LNCaP clone FGC (cell line): ENCODE results near the gene CTCFL.

Experiments
- DNase-seq: peaks from one replicate; pipeline ENCODE4 v3.0.0-alpha.2; 2011; ENCODE audit warnings: low read depth
- H3K4me3 ChIP-seq: 2 replicates; pipeline ENCODE4 v1.5.1; 2011; ENCODE audit warnings: mild to moderate bottlenecking, low read depth, low read length, control low read depth
- TF ChIP-seq, protein P1 (sequence below): IDR thresholded peaks from 2 replicates; pipeline ENCODE4 v1.5.1; 2012; ENCODE audit warnings: mild to moderate bottlenecking; ENCODE audit not compliant: control insufficient read depth, insufficient read depth; ENCODE audit errors: extremely low read depth

CTCFL gene

DNA sequence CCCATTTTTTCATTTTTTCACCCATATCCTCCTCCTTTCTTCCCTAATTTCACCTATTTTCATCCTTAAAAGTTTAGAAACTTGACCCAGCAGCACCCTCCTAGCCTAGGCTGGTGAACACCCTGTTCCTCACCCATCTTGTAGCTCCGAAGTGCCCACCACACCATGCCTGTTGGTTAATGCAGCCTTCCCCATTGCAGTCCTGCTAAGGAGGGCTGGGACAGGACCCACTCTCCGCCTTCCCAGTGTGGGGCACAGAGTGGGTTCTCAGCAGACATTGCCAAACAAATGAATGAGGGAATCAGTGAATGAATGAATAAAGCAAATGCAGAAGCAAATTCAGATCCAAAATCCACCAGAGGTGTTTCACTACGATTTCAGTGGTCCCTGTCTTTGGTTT lies 45.7 kb downstream of the CTCFL start:
- no peak overlapping the region for H3K4me3 ChIP-seq
- no peak for DNase-seq
- TF ChIP-seq, protein P1, sequence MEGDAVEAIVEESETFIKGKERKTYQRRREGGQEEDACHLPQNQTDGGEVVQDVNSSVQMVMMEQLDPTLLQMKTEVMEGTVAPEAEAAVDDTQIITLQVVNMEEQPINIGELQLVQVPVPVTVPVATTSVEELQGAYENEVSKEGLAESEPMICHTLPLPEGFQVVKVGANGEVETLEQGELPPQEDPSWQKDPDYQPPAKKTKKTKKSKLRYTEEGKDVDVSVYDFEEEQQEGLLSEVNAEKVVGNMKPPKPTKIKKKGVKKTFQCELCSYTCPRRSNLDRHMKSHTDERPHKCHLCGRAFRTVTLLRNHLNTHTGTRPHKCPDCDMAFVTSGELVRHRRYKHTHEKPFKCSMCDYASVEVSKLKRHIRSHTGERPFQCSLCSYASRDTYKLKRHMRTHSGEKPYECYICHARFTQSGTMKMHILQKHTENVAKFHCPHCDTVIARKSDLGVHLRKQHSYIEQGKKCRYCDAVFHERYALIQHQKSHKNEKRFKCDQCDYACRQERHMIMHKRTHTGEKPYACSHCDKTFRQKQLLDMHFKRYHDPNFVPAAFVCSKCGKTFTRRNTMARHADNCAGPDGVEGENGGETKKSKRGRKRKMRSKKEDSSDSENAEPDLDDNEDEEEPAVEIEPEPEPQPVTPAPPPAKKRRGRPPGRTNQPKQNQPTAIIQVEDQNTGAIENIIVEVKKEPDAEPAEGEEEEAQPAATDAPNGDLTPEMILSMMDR: no peak

DNA sequence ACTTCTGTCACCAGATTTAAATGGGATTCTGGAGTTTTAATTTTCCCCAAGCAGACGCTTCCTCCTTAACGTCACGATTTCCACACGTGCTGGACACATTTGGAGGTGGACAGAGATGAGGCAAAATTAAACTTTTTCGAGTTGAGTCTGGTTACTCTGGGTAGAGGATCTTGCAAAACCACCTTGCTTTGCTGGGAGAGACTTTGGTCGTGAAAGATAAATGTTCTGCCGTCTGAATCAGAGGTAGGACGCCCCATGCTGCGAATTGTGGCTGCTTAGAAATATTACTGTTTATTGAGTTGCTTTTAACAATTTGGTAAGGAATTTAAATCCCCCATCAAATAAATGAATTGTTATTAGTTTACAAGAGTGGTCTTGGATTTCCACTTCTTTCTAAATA lies 46.8 kb downstream of the CTCFL start:
- DNase-seq: no peak
- H3K4me3 ChIP-seq: no peak overlapping the region
- TF ChIP-seq, protein P1: no peak

DNA sequence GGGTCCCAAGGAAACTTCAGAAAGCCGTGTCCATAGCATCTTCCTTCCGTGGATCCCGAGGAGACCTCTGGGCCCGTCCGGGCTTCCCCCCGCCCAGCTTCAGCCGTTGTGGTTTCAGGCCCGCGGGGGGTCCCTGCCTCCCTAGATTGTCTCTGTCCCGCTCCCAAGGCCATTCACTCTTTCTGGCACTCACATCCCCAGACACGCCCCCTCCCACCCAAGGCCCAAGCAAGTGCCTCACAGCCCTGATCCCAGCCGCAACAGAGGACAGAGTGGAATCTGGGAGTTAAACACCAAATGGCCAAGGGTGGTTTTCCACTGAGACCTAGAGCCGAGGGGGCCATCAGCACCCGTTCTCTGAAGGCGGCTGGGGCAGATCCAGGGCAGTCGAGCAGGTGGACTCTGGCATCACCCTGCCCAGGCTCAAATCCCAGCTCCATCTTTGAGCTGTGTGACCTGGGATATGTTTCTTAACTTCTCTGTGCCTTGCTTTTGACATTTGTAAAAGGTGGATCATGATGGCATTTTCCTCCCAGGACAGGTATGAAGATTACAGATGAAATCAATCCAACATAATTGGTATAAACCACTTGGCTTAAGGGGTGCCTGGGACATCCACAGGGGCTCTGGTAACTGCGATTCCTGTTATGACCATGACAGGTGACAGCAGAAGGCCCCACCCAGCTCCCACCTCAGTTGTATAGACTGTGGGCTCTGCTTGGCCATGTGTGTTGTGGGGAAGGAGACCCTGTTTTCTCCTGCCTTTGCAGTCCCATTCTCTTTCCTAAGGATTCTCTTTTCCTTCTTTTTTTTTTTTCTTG lies 48.1 kb downstream of the CTCFL start:
- H3K4me3 ChIP-seq: no peak overlapping the region
- TF ChIP-seq, protein P1: no peak
- no peak for DNase-seq

DNA sequence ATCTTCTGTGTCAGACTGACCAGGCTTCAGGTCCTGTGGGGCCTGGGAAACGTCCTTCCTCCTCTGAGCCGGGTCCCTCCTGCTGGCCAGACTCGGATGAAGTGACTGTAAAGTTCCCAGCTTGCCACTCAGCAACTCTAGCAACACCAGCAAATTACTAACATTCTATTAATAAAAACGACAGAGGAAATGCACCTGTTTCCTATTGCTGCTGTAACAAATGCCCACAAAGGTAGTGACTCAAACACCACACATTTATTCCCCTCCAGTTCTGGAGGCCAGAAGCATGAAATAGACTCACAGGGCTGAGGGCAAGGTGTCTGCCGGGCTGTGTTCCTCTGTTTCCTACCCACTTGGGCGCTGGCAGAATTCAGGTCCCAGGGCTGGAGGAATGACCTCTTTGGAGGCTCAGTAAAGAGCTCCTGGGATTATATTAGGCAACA lies 48.8 kb downstream of the CTCFL start:
- no peak for DNase-seq
- H3K4me3 ChIP-seq: no peak overlapping the region

DNA sequence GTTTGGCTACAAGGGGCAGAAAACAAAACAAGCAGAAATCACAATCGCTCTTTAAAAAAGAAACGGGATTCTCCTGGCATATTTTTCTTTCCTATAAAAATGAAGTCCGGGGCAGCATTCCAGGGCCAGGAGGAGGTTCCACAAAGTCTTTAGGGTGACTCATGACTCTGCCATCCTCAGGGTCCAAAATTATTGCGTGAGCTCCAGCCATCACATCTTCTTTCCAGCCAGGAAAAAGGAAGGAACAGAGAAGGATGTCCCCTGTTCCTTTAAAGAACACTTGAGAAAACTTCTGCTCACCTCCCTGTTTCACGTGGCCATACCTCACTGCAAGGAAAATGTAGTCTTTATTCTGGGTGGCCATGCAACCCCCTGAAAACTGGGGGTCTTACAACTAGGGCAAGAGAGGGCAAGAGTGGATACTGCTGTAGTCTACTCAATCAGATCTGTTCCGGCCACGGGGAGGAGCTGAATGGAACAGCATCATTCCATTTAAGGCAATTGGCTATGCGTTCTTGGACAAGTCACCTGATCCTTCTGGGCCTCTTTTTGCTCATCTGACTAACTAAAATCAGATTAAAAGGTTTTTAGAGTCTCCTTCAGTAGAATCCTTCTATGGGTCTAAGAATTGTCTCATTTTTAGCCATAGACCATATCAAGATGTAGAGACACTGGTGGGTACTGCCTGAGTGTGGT lies 49.4 kb downstream of the CTCFL start:
- TF ChIP-seq, protein P1: no peak
- H3K4me3 ChIP-seq: no peak overlapping the region
- no peak for DNase-seq

More for the DNA sequence above, 48.8 kb downstream of the CTCFL start:
- TF ChIP-seq, protein P1: no peak

DNA sequence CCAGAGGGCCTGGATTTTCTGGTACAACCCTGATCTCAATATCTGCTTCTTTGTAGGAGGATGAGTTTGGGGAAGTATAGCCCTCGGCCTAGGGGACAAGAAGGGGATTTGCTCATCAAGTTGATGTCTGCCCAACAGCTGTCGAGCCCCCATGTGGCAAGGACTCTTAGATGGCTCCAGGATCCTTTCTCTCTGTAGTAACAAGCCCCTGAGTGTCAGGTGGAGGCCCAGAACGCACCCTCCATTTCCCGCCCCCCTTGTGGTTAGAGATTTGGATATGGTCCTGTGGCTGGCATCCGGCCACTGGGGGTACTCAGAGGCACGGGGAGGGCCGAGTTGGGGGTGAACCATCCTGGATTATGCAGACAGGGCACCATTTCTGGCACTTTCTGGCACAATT lies 50.1 kb downstream of the CTCFL start:
- no peak for DNase-seq
- no peak overlapping the region for H3K4me3 ChIP-seq
- TF ChIP-seq, protein P1: no peak
